Progenitor cell of endocrine pancreas (in vitro differentiated cells): ENCODE measurements around the gene PTPRT. TPM values are rescaled to one million over a fixed set of nuclear protein-coding genes. Genes with fewer than 3 reads are reported as not detected.

Source experiments
- DNase-seq: peaks from one replicate; pipeline ENCODE4 v3.0.0; 2021; ENCODE audit warnings: low spot score; ENCODE audit not compliant: unreplicated experiment
- H3K27ac Mint-ChIP-seq: 2 replicates; pipeline ENCODE4 v1.8.0; 2021; ENCODE audit warnings: mild to moderate bottlenecking, moderate library complexity, mixed read lengths
- H3K27me3 Mint-ChIP-seq: 2 replicates; pipeline ENCODE4 v1.8.0; 2021; ENCODE audit warnings: mixed read lengths
- H3K36me3 Mint-ChIP-seq: 2 replicates; pipeline ENCODE4 v1.8.0; 2022; ENCODE audit warnings: mixed read lengths; ENCODE audit not compliant: insufficient read depth
- H3K4me1 Mint-ChIP-seq: 2 replicates; pipeline ENCODE4 v1.8.0; 2021; ENCODE audit warnings: low read depth, mixed read lengths
- H3K4me3 Mint-ChIP-seq: 2 replicates; pipeline ENCODE4 v1.8.0; 2021; ENCODE audit warnings: low read depth, mild to moderate bottlenecking, moderate library complexity, mixed read lengths
- H3K9me3 Mint-ChIP-seq: 2 replicates; pipeline ENCODE4 v1.8.0; 2021; ENCODE audit warnings: low read depth, mixed read lengths
- total RNA-seq: library from RNA; stranded (reverse); gene quantifications from 2 replicates; pipeline ENCODE4 v1.2.1, GENCODE V29; 2021
- TF ChIP-seq, protein P1 (sequence below): fragments of 200-600 bp; sonication (generic); IDR thresholded peaks from one replicate; pipeline ENCODE4 v1.5.0; 2021; ENCODE audit warnings: antibody characterized with exemption, mild to moderate bottlenecking; ENCODE audit not compliant: unreplicated experiment

Gene PTPRT
- total RNA-seq, 1 donor from 2014 or later, result 65.9 TPM

DNA sequence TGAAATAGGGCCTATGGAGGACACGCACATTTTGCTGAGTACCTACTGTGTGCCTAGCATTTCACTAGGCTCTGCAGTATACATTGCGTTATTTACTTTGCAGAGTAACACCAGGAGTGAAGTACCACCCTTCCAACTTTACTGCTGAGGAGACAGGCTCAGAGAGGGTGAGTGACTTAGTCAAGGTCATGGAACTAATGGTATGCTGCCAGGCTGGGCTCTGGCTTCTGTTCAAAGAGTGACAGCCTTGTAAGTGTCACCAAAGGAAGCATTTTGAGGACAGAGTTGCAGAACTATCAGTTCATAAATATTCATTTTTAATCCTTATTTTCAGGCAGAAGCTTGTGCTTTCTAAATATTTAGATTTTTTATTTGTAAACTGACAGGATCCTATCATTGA, 816.7 kb downstream of the PTPRT start:
- no peaks in the 10 kb centered on the region for H3K9me3 Mint-ChIP-seq
- no peak for DNase-seq
- H3K4me3 Mint-ChIP-seq, result no peak overlapping the region
- H3K27ac Mint-ChIP-seq, result no peak overlapping the region
- TF ChIP-seq, protein P1, sequence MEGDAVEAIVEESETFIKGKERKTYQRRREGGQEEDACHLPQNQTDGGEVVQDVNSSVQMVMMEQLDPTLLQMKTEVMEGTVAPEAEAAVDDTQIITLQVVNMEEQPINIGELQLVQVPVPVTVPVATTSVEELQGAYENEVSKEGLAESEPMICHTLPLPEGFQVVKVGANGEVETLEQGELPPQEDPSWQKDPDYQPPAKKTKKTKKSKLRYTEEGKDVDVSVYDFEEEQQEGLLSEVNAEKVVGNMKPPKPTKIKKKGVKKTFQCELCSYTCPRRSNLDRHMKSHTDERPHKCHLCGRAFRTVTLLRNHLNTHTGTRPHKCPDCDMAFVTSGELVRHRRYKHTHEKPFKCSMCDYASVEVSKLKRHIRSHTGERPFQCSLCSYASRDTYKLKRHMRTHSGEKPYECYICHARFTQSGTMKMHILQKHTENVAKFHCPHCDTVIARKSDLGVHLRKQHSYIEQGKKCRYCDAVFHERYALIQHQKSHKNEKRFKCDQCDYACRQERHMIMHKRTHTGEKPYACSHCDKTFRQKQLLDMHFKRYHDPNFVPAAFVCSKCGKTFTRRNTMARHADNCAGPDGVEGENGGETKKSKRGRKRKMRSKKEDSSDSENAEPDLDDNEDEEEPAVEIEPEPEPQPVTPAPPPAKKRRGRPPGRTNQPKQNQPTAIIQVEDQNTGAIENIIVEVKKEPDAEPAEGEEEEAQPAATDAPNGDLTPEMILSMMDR, result no peak
- peaks cover 35% of the 10 kb centered on the region for H3K27me3 Mint-ChIP-seq
- no peaks in the 10 kb centered on the region for H3K36me3 Mint-ChIP-seq
- peaks cover 10% of the 10 kb centered on the region for H3K4me1 Mint-ChIP-seq

DNA sequence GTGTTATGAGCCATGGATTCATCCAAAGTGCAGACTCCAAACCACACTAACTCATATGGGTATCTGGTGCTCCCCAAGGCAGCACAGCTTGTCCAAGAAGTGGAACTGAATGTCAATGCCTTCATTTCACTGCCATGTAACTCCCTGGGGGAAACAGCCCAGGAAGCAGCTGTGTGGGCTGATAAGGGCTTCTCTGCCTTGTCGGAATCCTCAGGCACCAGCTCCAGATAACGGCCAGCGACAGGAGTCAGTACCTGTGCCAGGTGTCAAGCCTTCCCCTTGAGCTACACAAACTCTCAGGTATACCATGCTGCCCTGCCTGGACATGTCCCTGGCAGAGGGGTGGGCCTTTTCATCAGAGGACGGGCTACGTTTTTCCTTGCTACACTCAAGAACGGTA, 819.6 kb downstream of the PTPRT start:
- no peak overlapping the region for H3K4me3 Mint-ChIP-seq
- peaks cover 2% of the 10 kb centered on the region for H3K36me3 Mint-ChIP-seq
- DNase-seq, result no peak
- TF ChIP-seq, protein P1, result no peak
- H3K27ac Mint-ChIP-seq, result no peak overlapping the region
- H3K4me1 Mint-ChIP-seq, result peaks cover 10% of the 10 kb centered on the region
- peaks cover 30% of the 10 kb centered on the region for H3K27me3 Mint-ChIP-seq
- no peaks in the 10 kb centered on the region for H3K9me3 Mint-ChIP-seq

DNA sequence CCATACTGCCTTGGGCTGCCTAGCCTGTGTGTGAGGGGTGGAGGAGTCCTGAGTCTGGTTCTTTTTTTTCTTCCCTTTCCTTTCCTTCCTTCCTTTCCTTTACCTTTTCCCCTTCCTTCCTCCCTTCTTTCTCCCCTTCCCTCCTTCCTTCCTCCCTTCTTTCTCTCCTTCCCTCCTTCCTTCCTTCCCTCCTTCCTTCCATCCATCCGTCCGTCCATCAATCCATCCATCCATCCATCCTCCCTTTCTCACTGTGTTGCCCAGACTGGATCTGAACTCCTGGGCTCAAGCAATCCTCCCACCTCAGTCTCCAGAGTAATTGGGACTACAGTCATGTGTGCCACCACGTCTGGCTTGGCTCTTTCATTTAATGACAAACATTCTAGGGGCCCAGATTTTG, 820.8 kb downstream of the PTPRT start:
- Mint-ChIP-seq H3K4me1 (peaks cover 2% of the 10 kb centered on the region), H3K9me3 (no peaks in the 10 kb centered on the region), H3K4me3 (no peak overlapping the region), H3K27ac (no peak overlapping the region), H3K27me3 (peaks cover 30% of the 10 kb centered on the region), H3K36me3 (peaks cover 2% of the 10 kb centered on the region)
- TF ChIP-seq, protein P1, result no peak
- DNase-seq, result no peak

DNA sequence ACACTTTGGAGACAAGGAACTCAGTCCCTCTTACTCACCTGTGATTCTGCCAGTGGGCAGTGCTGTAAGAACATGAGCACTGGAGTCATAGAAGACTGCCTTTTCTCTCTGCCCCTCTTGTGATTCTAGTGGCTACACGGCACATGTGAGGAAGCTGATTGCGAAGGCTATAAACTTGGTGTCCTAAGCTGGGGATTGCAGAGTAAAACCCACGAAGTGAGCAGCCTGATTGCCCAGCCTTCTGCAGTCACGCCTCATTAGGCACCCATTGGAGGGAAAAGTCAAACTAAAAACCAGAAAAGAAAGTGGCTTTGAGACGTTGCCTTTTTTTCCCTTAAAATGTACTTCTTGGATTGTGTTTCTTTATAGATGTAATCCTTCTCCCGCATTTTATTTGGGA, 823.1 kb downstream of the PTPRT start:
- H3K36me3 Mint-ChIP-seq, result peaks cover 2% of the 10 kb centered on the region
- DNase-seq, result no peak
- no peaks in the 10 kb centered on the region for H3K9me3 Mint-ChIP-seq

DNA sequence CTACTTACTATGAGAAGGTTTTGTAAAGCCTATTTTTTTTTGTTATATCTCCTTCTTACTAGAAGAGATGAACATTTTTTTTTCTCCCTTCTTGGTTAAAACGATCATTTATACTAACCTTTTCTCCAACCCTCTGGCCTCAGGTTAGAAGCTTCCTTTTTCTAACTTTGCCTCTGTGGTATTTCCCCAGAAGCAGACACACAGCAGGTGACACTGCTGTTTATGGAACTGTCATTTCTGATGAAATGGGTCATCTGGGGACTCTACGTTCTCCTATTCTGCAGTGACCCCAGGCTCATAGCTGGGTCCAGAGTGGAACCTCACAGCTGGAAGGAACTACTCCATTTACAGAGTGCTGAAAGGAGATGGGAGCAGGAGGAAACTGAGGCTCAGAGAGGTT, 825.3 kb downstream of the PTPRT start:
- TF ChIP-seq, protein P1, result no peak
- Mint-ChIP-seq H3K36me3 (peaks cover 2% of the 10 kb centered on the region), H3K27me3 (peaks cover 18% of the 10 kb centered on the region), H3K9me3 (no peaks in the 10 kb centered on the region), H3K27ac (no peak overlapping the region), H3K4me3 (no peak overlapping the region), H3K4me1 (no peaks in the 10 kb centered on the region)
- no peak for DNase-seq

More for the DNA sequence above, 823.1 kb downstream of the PTPRT start:
- TF ChIP-seq, protein P1, result no peak
- H3K27ac Mint-ChIP-seq, result no peak overlapping the region
- peaks cover 30% of the 10 kb centered on the region for H3K27me3 Mint-ChIP-seq
- no peaks in the 10 kb centered on the region for H3K4me1 Mint-ChIP-seq
- no peak overlapping the region for H3K4me3 Mint-ChIP-seq
